Measurements from ENCODE around the gene SYNE3. TPM values are rescaled to one million over a fixed set of nuclear protein-coding genes. Genes with fewer than 3 reads are reported as not detected.

Gene SYNE3
- total and polyA plus RNA-seq, 10 of the 15 experiments (the other 5 are each of a cell fraction or from before 2014, with no cell fraction given) = 1.4 to 44.1 (median 13.4) TPM

DNA sequence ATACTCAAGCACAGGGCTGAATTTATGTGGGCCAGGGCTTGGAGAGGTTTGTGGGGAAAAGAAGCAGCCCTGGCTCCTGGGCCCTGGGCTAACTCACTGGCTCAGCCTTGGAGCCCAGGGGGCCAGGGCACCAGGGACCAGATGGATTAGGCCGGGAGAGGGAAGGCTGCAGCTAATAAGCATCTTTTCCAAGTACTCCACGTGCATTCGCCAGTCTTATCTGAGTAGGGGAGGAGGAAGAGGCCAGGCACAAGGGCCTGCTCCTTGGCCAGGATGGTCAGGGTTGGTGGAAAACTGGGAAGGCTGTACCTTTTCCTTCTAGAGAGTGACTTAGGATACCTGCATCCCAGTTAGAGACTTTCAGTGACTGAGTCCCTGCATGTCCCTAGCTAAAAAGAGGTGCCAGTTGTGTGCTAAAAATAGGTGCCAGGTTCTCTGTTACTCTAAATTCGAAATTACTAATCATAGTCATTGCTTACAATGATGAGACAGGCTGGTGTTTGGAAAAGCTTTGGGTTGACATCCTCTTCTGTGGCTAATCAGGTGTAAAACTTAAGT lies 19.7 kb upstream of the SYNE3 start:
- RAD21 ChIA-PET (ENCODE audit: unreplicated experiment) = interaction anchor here (0.9 to 1.5 kb wide), 5 partner anchors 8 to 109 kb away, joined by 3 to 12 read pairs (median 3); no protein-coding TSS in a partner anchor
- ATAC-seq (no peak), DNase-seq (ENCODE audit: low read depth, low spot score) (no peak), FAIRE-seq (no peak)
- SMC1A ChIA-PET (ENCODE audit: uncharacterized antibody, unreplicated experiment) = interaction anchor here (1.1 to 2.6 kb wide), 7 partner anchors 9 to 86 kb away, joined by 3 to 12 read pairs (median 4); no protein-coding TSS in a partner anchor
- BruUV-seq (replicated peaks) = no TSS peak
- CTCF ChIA-PET = interaction anchor here (1.2 to 12.1 kb wide), 5 partner anchors 9 to 109 kb away, joined by 4 to 118 read pairs (median 5); no protein-coding TSS in a partner anchor
- peak overlapping the region; percentile 67 for H3K27ac ChIP-seq (ENCODE audit: control insufficient read depth, insufficient read depth)
- peaks cover 8% of the 10 kb centered on the region; the same call in 1 of the 2 replicates for H3K4me1 ChIP-seq (ENCODE audit: control insufficient read depth, insufficient read depth, low read length)
- no peak overlapping the region for H2AFZ ChIP-seq (ENCODE audit: control insufficient read depth, low read depth, low read length)
- intact Hi-C loops (cut with micrococcal nuclease; ENCODE audit: unreplicated experiment) = loop anchor here (10.0 kb wide), 1 partner anchor 381 kb away; the partner anchor contains the start of gene DICER1
- TF ChIP-seq MTA3 (IDR thresholded peaks at IDR 0.05; ENCODE audit: borderline replicate concordance, low read length) = no peak
- TF ChIP-seq CHD2 (IDR thresholded peaks at IDR 0.05; ENCODE audit: borderline replicate concordance, low read depth, low read length) = no peak
- TF ChIP-seq, protein P1, sequence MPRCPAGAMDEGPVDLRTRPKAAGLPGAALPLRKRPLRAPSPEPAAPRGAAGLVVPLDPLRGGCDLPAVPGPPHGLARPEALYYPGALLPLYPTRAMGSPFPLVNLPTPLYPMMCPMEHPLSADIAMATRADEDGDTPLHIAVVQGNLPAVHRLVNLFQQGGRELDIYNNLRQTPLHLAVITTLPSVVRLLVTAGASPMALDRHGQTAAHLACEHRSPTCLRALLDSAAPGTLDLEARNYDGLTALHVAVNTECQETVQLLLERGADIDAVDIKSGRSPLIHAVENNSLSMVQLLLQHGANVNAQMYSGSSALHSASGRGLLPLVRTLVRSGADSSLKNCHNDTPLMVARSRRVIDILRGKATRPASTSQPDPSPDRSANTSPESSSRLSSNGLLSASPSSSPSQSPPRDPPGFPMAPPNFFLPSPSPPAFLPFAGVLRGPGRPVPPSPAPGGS (IDR thresholded peaks at IDR 0.05; ENCODE audit: borderline replicate concordance, insufficient read depth, low read depth, low read length, poor library complexity, severe bottlenecking) = peak; percentile 23
- TF ChIP-seq, protein P2, sequence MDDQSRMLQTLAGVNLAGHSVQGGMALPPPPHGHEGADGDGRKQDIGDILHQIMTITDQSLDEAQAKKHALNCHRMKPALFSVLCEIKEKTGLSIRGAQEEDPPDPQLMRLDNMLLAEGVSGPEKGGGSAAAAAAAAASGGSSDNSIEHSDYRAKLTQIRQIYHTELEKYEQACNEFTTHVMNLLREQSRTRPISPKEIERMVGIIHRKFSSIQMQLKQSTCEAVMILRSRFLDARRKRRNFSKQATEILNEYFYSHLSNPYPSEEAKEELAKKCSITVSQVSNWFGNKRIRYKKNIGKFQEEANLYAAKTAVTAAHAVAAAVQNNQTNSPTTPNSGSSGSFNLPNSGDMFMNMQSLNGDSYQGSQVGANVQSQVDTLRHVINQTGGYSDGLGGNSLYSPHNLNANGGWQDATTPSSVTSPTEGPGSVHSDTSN (IDR thresholded peaks at IDR 0.05; ENCODE audit: insufficient replicate concordance, low read depth, low read length) = no peak
- TF ChIP-seq ZBED1 (IDR thresholded peaks at IDR 0.05; ENCODE audit: borderline replicate concordance) = no peak
- TF ChIP-seq HCFC1 (IDR thresholded peaks at IDR 0.05; ENCODE audit: low read length) = no peak
- in situ Hi-C loops (cut with MboI) = no loop called here
- POLR2A ChIA-PET = interaction anchor here (1.0 kb wide), 1 partner anchor 29 kb away, joined by 4 read pairs; no protein-coding TSS in a partner anchor
- no peaks in the 10 kb centered on the region for H3K36me3 ChIP-seq (ENCODE audit: control insufficient read depth in 2 of 2, insufficient read depth in 2 of 2, low read length in 1 of 2)
- 0 out of 2 replicates have a peak, but pooled peaks cover 2% of the 10 kb centered on the region for H4K20me1 ChIP-seq (ENCODE audit: control insufficient read depth, insufficient read depth)
- no peaks in the 10 kb centered on the region for H3K27me3 ChIP-seq (replicated peaks in 1 of 2; ENCODE audit: control insufficient read depth in 2 of 2, insufficient read depth in 2 of 2, low read length in 1 of 2)
- H3K9ac ChIP-seq (ENCODE audit: control insufficient read depth, insufficient read depth, low read length) = peak overlapping the region; percentile 88
- H3K79me2 ChIP-seq (ENCODE audit: control insufficient read depth, insufficient read depth, low read length) = peaks cover 88% of the 10 kb centered on the region
- WGBS (ENCODE audit: insufficient coverage, insufficient replicate concordance, low lambda C conversion rate, missing lambda C conversion rate) = 29% methylated on average over 4 of the region's 4 CpGs
- peak overlapping the region; percentile 92 for H3K4me2 ChIP-seq (ENCODE audit: control insufficient read depth, insufficient read depth)
- H3K4me3 ChIP-seq = peak overlapping the region; percentile 90
- H3K9me3 ChIP-seq (replicated peaks; ENCODE audit: control insufficient read depth, insufficient read depth, low read length) = no peaks in the 10 kb centered on the region

All from GM12878 (cell line).